Measurements from ENCODE around the gene FNBP1L.

The FNBP1L gene

DNA sequence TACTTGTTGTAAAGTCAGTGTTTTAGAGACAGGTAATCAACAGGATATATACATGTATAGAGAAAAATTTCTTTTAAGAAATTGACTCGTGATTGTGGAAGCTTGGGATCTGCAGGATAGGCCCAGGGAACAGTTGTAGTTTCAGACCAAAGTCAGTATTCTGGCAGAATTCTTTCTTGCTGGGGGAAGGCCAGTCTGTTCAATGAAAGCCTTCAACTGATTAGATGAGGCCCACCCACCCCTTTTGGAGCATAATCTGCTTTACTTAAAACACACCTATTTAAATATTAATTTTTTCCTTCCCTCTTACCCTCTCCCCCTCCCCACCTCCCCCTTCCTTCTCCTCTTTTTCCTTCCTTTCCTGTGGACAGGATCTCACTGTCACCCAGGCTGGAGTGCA is 48.0 kb downstream of the FNBP1L start:
- no peak for DNase-seq

DNA sequence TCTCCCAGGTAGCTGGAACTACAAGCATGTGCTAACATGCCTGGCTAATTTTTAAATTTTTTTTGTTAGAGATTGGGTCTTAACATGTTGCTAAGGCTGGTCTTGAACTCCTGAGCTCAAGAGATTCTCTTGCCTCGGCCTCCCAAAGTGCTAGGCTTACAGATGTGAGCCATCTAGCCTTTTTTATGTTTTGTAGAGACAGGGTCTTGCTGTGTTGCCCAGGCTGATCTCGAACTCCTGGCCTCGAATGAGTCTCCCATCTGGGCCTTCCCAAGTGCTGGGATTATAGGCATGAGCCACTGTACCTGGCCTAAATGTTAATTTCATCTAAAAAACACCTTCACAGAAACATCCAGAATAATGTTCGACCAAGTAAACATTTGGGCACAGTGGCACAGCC is 48.6 kb downstream of the FNBP1L start:
- no peak for DNase-seq

DNA sequence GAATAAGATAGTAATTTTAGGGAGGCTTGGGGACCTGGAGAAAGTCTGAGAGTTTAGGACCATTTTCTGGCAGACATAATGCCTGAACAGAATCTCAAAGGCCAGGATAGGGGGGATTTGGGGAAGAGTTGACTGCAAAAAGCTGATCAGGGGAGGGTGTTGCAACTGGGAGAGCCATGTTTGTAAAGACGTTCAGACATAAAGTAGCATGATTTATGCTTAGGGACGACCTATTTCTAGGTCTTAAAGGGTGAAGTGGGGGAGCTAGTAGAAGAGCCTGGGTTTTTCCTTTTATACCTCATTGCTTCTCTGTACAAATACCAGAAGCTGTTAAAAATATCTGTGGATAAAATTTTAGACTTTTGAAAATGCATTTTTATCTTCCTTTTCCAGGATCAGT is 51.2 kb downstream of the FNBP1L start:
- no peak for DNase-seq

DNA sequence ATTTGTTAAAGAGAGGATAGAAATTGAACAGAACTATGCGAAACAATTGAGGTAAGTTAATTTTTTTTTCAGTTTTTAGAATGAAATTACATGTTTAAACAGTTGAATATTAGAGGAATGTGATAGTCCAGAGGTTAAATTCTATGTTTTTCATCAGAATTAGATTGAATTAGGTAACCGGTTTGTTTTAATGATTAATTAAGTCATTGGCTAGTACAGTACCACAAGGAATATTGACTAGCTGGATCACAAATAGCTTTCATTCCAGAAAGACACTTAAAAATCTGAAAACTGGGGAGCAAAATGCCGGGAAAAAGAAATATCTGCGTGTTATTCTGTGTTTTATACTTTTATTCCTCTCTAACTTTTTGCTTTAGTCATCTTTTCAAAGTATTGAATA is 51.6 kb downstream of the FNBP1L start:
- no peak for DNase-seq

DNA sequence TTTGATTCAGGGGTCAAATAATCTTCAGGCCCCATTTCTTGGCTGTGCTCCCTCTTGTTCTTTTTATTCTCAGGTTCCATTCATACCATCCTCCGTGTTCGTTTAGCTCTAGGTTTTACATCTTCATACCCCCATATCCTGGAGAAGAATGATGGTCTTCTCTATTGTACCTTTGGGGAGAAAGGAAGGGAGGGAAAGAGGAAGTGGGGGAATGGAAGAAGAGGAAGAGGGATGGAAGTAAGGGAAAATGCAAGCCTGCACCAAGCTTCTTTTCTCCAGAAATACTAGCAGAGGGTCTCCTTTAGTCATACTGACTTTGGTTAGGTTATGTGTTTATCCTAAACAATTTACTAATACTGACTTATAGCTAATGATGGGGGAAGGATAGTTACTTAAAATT is 52.4 kb downstream of the FNBP1L start:
- no peak for DNase-seq

DNA sequence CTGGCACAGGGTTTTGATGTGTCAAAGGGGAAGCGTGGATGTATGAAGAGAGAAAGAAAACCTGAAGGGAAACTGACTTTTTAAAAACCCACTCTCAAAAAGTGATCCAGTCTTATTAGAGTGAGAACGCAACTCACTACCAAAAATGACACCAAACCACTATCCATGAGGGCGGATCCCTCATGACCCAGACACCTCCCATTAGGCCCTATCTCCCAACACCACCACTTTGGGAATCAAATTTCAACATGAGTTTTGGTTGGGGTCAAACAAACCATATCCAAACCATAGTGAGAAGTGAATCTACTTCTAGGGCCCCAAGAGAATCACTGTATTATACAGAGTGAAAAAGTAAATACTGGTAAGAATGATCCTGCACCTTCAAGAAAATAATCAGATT is 53.5 kb downstream of the FNBP1L start:
- no peak for DNase-seq

DNA sequence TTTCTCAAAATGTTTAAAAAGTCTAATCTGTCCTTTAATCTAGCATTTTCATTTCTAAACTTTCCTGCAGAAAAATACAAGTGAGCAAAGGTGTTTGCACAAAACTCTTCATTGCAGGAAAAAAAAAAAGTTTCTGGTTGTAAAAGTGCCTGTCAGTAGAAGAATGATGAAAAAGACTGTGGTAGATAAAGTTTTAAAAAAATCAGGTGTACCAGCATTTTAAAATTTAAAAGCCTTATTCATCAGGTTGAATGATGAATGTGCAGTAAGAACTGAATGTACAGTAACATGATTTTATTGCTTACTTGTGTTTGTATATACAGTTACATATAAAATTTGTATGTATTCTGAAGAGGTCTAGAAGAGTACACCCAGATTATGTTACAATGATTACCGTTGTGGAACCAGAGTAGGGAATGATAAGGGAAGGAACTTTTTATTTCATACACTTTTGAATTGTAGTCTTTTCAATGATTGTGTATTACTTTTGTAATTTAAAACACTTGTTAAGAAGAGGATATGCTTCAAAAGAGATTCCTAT is 54.0 kb downstream of the FNBP1L start:
- no peak for DNase-seq

DNA sequence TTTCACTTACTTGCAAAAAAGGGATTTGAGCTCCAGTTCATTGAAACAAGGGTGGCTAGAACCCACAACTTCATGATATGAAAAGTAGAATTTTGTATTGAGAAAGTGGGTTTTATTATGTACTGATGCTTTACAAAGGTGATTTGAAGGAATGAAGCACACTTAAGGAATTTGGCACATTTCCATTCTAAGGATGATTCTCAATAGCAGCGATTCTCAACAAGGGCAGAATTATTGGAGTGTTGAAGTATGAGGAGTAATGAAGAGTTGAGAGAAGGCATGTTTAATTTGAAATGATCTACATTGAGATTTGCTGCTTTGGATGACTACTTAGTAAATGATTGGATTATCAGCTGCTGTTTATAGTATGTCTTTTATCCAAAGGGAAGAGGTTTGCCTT is 54.7 kb downstream of the FNBP1L start:
- no peak for DNase-seq

DNA sequence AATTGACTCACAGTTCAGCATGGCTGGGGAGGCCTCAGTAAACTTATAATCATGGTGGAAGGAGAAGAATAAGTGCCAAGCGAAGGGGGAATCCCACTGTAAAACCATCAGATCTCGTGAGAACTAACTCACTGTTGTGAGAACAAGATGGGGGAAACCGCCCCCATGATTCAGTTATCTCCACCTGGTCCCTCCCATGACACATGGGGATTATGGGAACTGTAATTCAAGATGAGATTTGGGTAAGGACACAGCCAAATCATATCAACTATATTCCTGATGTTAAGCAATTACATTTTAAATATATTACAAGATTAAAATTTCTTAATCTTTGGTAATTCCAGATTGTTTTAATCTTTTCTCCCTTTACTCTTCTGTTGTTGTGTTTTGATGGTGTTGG is 55.2 kb downstream of the FNBP1L start:
- no peak for DNase-seq

DNA sequence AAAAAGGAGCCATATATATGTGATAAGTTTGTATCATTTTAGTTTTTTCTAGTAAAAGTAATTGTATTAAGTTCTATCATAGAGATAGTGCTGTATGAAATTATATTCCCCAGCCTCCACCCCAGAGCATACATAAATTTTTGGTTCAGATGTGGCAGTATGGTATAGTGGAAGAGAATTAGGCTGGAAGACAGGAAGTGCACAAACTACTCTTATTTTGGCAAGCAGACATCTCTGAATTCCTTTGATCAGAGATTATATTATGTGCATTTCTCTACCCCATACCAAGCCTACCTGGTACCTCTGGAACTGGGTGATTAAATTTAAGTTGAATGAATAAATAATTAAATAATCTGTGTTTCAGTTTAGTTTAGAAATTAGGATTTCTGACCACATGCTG is 55.9 kb downstream of the FNBP1L start:
- DNase-seq, result no peak

DNA sequence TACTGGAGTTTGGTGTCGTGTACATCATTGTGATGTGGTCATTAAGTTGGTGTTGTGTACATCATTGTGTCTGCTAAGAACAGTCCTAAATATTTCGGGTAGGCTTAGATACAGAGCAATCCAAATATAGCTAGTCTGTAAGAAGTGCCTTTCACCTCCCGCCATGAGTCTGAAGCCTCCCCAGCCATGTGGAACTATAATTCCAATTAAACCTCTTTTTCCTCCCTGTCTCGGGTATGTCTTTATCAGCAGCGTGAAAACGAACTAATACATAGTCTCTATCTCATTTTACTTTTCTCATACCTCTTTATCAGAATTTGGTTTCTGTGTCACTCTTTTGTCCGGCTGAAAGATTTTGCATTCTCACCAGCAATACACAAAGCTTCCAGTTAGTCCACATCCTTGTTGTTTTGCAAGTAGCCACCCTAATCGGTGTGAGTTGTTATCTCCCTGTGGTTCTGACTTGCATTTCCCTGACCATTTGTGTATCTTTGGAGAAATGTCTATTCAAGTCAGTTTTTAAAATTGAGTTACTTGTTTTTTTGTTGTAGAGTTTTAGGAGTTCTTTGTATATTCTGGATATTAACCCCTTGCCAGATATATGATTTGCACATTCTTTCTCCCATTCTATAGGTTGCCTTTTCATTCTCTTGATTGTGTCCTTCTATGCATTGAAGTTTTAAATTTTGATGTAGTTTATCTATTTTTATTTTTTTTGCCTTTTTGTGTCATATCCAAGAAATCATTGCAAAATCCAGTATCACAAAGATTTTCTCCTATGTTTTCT is 56.5 kb downstream of the FNBP1L start:
- no peak for DNase-seq

DNA sequence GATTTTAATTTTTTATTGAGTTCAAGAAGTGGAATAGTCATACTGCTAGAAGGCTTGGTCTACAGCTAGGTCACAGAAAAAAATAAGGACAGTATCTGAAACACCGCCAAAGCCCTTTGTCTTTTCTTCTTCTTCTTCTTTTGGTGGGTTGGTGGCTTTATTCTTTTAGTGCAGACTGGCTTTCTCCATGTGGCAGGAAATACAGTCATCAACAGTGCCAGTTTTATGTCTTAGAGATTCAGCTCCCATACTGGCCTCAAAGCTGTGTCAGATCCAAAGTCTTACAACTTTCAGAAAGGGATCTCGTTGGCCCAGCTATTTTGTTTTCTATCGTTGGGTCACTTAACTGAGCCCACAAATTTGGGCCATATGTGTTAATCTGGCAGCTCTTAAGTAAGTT is 58.2 kb downstream of the FNBP1L start:
- DNase-seq, result no peak

DNA sequence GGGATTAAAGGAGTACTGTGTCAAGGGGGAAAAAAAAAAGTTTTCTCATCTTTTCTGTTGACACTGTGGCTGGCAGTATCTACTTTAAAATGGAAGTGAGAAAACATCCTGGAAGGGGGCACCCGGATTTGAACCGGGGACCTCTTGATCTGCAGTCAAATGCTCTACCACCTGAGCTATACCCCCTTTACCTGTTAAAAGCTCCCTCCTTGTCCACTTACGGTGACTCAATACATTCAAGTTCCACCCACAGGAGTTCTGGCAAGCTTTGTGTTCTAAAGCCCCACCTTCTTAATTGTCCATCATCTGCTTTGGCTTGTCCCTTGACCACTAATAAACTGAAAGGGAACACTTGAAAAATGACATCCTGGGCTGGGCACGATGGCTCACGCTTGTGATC is 68.2 kb downstream of the FNBP1L start:
- DNase-seq, result no peak

DNA sequence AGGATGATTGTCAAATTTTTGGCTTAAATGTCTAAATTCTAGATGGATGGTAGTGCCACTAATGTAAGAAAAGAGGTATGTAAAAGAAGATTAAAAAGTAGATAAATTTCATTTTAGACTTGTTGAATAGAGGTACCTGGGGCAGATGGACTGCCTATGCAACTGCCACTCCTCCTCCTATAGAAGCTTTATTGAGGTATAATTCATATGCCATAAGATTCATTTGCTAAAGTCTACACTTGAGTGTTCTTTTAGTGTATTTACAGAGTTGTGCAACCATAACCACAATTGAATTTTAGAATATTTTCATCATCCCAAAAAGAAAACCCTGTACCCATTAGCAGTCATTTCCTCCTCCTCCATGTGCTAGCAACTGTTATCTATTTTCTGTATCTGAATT is 70.6 kb downstream of the FNBP1L start:
- DNase-seq, result no peak

DNA sequence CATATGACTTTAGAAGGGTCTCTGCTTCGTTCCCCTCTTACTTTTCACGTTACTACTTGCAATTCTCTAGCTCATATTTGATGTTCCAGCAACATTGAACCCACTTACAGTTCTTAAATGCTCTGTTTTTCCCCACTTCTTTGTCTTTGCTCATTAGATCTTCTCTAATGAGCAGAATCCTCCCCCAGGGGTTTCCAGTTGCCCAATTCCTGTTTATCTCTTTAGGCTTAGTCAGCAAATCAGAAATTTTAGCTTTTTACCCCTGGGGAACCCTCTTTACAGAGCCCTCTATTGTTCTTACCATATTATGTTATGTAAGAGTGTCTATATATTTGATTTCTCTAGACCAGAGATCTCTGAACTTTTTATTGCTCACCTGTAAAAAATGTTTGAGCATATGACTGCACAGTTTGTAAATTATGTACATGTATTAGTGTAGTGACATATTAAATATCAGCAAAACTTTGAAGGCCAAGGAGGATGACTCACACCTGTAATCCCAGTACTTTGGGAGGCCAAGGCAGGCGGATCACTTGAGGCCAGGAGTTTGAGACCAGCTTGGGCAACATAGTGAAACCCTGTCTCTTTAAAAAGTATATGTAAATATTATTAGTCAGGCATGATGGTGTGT is 71.4 kb downstream of the FNBP1L start:
- peak; percentile 54 for DNase-seq

DNA sequence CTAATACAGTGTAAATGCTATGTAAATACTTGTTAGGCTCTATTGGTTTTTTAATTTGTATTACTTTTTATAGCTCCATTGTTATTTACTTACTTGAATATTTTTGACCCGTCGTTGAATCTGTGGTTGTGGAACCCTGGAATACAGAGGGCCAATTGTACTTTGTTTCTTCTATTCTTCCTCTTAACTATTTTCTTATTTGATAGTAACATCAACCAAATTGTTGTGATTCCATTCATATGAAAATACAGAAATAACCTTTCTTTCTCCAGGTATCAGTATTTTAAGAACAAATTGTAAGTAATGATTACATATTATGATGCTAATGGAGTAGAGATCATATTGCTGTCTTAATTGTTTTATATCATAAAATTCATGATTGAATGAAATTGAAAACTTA is 73.7 kb downstream of the FNBP1L start:
- DNase-seq, result no peak

DNA sequence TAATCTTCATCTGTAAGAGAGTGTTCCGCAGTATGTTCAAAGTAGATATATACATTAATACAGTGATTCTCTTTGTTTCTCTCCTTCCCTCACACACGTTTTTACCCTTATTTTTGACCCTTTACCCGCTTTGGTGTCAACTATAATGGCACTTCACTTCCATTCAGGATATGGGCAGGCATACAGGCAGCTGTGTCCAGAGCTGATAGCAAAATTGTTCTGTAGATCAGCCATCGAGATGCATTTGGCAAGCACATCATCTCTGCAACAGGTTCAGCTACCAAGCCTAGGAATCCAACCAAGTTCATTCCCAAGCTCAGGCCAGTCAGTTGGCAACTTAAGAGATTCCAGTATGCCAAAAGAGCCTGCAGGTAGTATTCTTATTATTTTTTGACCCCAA is 74.8 kb downstream of the FNBP1L start:
- DNase-seq, result no peak

DNA sequence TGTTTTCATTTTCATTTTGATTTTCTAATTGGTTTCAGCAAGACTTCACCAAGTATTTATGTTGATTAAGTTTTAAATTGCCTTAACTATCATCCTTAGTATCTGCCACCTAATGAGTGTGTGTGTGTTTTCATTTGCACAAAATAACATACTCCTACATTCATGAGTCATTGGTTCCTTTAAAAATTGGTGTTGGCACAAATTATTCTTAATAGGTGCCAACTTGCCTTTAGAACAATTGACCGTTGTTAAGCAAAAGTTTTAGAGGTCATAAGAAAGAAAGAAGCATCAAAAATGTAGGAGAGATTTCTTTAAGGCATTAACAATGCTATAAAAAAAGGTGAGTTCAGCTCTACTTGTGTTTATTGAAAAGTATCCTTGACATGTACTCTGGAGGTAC is 77.5 kb downstream of the FNBP1L start:
- no peak for DNase-seq

DNA sequence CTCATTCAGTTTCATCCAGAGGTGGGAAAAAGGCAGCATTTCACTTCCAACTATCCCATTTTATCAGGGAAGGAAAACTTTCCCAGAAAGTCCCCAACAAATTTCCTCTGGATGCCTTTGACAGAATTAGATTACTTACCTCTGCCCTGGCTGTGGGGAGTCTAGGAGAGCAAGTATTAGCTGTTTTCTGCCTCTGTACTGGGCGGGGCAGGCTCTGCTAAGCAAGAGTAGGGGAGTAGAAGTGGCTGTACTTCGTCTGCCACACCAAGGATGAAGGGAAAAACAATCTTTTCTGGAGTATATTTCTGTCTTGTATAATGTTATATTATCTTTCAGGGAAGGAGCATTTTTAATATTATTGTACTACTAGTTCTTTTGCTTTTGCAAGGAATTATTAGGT is 78.5 kb downstream of the FNBP1L start:
- no peak for DNase-seq

DNA sequence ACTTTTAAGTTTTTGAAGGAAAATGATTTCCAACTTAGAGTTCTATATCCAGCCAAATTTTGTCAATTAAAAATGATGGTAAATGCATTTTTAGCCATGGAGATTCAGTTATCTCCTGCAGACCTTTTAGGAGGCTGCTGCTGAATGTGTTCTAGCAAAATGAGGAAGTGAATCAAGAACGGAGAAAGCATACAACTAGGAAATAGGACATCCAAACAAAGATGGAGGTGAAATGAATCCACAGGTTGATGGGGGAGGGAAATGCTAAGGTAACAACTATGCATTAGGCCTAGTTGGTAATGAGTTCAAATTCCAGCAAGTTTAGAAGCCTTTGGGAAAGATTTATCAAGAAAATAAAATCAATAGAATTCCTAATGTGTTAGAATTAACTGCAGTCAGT is 80.5 kb downstream of the FNBP1L start:
- no peak for DNase-seq

DNA sequence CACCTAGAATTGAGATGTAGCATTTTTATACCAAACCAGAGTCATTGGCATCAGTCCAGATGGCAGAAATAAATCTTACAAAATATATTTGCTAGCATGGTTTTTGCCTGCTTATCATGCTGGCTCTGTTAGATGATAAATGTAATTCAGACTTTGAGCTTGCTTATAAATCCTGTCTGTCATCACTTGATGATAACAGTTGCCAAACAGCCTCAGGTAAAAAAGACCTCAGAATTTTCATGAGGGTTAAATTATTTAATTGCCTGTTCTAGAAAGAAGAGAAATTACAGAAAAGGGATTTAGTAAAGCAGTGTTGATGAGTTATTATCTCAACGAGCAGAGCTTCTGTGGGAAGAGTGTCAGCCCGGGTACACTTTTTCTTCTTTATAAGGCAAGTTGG is 83.3 kb downstream of the FNBP1L start:
- DNase-seq, result no peak

DNA sequence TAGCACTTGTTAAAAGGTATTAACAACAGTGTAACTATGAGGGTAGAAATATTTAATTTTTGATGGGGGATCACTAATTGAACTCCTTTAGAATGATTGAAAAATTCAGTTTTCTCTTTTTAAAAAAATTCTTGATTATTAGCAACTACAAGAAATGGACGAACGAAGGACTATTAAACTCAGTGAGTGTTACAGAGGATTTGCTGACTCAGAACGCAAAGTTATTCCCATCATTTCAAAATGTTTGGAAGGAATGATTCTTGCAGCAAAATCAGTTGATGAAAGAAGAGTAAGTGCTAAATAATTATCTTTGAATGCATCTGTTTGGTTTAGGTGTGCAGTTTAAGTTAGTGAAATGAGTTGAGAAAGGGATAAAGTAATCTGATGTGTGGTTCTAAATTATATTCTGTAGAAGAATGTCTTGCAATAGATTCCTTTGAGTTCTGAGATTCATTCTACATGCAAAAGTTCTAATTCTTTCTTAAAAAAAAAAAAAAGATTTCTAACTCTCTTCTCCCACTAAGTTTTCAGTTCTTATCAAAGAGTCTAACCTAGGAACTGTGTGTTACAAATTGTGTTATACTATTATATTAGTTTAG is 85.0 kb downstream of the FNBP1L start:
- no peak for DNase-seq

DNA sequence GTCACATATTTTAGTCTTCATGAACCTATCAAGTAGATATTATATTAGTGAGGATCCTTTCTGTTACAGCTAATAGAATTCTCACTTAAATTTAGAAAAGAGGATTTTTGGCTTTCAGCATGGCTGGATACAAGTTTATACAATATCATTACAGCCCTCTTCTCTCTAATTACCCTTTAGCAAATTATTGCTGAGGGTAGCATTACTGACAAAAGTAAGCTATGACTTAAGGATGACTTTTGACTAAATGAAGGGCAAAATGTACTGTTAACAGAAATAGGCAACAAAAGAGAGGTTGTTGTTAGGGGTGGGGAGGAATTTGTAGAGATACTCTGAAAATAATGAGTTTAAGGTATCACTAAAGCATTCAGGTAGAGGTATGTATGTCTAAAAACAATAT is 85.8 kb downstream of the FNBP1L start:
- no peak for DNase-seq

DNA sequence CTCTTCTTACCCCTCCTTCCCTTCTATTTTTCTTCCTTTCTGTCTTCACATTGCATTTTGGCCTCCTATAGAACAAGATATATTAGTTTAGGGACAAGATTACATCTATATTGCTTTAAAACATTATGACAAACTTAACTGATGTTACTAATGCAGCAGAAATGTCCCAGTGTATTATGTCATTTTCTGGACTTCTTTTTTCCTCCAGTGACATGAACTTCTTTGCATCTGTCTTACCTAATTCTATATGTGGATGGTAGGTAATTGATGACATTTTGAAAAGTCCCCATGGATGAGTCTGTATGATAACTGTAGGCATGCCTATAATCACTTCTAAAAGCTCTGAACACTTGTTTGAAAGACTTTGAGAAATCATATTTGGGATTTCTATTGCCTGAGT is 89.5 kb downstream of the FNBP1L start:
- DNase-seq, result no peak
